Erythroblast (primary cell): ENCODE results near the gene RIPK1.

Source experiments
- DNase-seq, 2 experiments: peaks; one replicate each; lab custom pipeline; 2025; lab: John Stamatoyannopoulos, UW
- GATA1 ChIP-seq: IDR thresholded peaks from 2 replicates; pipeline ENCODE4 v1.6.1; 2011; ENCODE audit warnings: low read depth, mild to moderate bottlenecking, control low read depth, low read length, moderate library complexity
- POLR2A ChIP-seq: IDR thresholded peaks from 2 replicates; pipeline ENCODE4 v1.6.1; 2011; ENCODE audit warnings: mild to moderate bottlenecking, low read length

RIPK1 gene

DNA sequence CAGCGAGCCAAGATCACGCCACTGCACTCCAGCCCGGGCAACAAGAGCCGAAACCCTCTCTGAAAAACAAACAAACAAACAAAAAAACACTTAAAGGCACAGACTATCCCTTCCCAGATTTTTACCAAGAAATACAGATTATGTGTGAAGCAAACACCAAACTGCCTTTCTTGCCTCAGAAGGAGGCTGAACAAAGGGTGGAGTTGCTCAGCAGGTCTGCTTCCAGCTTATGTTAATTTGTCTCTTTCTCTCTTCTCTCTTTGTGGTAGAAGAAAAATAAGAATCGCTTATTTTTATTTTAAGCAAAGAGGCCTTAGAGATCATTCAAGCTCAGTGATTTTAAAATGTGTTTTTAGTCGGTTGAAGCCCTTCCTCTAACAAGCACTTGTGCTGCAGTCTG, 74.9 kb downstream of the RIPK1 start:
- no peak for DNase-seq
- TF ChIP-seq GATA1 (no peak), POLR2A (no peak)

DNA sequence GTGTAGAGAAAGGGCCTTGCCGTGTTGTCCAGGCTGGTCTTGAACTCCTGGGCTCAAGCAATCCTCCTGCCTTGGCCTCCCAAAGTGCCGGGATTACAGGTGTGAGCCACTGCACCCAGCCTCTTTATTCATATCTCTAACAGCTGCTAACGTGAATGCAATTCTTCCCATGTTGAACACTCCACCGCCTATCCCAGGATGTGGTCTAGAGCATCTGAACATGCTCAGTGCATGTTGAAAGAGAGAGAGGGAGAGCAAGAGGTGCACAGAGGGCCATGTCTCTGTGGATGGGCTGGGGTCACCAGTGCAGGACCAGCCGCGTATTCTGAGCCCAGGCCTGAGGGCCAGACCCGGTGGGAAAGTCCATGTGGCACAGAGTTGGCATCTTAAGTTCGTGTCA, 76.3 kb downstream of the RIPK1 start:
- TF ChIP-seq POLR2A (no peak), GATA1 (no peak)
- DNase-seq = no peak

DNA sequence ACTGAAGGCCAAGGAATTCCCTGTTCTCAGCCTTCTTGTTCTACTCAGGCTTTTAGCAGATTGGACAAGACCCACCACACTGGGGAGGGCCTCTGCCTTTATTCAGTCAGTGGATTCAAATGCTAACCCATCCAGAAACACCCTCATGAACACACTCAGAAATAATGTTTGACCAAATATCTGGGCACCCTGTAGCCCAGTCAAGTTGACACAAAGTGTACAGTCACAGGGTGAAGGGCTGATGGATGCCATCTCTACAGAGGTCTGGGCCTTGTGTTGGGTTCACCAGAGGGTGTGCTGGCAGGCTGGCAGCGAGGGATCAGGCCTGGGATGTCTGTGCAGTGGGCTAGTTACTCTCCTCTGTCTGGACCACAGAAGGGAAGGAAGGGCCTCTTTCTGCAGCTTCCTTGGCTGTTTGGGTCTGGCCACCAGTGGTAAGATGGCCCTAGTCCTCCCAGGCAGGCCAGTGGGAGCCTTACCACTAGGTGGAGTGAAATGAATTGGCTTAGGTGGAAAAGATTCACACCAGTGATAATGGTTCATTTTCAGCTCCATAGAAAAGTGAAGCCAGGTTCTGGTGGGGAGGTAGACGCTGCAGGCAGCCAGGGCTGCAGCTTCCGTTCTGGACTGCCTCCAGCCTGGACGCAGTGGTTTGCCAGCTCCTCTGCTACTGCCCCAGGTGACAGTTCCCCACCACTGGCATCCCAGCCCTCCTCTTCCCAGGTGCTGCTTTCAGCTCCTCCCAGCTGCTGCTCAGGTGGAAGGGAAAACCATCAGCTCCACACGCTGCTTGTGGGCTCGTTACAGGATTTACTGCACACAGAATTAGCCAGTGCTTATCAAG, 79.8 kb downstream of the RIPK1 start:
- peak in 1 of 2 experiments; percentile 16 for DNase-seq
- TF ChIP-seq GATA1 = no peak
- TF ChIP-seq POLR2A = no peak

DNA sequence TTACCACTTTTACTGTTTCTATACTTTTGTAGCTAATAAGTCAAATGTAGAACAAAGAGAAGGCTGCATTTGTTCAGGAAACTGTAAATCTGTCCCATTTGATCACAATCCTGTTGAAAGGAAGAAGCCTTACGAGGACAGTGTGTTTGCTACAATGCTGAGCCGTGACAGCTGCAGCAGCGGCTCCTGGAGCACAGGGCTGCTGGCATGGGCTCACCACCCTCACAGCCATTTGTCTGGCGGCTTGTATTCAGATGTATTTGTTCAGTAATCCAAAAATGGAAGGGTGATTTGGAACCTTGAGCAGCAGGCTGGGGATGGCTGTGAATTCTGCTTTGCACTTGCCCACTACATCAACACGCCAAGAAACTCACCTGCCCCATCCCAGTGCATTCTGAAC, 83.4 kb downstream of the RIPK1 start:
- TF ChIP-seq GATA1 (no peak), POLR2A (no peak)
- DNase-seq = no peak

DNA sequence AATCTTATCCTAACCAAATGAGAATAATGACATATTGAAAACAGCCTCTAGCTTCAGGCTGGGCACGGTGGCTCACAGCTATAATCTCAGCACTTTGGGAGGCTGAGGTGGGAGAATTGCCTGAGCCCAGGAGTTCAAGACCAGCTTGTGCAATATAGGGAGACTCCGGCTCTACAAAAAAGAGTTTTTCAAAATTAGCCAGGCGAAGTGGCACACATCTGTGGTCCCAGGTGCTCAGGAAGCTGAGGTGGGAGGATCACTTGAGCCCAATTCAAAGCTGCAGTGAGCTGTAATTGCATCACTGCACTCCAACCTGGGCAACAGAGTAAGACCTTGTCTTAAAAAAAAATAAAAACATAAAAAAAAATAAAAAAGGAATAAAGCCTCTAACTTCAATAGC, 84.4 kb downstream of the RIPK1 start:
- TF ChIP-seq POLR2A (no peak), GATA1 (no peak)
- DNase-seq = peak in 1 of 2 experiments; percentile 22

DNA sequence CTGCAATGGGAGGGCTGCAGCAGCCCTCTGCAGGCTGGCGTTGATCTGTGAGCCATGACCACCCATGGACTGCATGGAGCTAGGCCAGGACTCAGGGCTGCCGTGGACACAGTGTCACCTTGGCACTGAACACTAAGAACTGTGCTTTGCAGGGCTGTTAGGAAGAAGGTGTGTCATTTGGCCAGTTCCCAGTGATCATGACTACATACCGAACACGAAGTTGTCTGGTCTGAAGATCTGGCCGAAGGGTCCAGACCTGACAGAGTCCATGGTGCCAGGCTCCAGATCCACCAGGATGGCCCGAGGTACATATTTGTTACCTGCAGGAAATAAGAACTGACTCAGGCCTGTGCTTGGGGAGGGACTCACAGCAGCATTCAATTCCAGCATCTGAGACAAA, 87.1 kb downstream of the RIPK1 start:
- TF ChIP-seq POLR2A = peak; percentile 16

DNA sequence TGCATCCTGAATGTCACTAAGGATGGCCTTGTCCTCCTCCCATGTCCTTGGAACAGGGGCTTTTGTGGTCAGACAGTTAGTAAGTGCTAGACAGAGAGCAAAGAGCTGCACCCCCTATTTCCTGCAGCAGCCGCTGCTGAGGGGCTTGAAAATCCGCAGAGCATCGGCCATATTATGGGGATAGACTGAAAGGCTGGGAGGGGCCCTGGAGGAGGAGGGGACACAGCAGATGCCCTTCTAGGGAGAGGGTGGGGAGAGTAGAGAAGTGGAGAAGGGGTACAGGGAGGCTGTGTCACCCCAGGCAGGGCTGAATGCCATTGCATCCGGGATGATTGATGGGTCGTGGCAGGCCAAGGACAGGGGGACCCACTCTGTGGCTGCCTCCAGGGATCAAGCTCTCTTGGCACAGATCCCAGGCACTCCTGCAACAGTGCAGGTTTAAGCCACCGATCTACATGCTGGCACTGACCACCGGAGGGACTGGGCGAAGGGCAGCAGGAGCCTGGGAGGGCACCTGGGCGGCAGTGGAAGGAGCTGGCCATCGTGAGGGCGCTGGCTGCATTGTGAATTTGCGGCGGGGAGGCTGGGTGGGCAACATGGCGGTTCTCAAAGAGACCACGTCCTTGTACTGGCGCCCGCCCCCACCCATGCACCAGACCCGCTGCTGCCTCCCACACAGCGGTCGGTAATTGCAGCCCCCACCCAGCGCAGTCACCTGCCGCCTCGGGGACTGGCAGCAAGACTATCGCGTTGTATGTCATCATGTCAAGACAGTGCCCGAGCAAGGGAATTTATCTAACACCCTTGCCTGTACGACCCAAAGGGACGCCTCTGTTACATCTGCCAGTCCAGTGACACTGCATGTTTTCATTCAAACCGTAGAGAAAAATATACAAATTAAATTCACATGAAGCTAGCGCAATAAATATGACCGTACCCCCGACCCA, 88.2 kb downstream of the RIPK1 start:
- peak; percentile 78 to 86 for DNase-seq

More for the DNA sequence above, 87.1 kb downstream of the RIPK1 start:
- DNase-seq = peak; percentile 35 to 41

DNA sequence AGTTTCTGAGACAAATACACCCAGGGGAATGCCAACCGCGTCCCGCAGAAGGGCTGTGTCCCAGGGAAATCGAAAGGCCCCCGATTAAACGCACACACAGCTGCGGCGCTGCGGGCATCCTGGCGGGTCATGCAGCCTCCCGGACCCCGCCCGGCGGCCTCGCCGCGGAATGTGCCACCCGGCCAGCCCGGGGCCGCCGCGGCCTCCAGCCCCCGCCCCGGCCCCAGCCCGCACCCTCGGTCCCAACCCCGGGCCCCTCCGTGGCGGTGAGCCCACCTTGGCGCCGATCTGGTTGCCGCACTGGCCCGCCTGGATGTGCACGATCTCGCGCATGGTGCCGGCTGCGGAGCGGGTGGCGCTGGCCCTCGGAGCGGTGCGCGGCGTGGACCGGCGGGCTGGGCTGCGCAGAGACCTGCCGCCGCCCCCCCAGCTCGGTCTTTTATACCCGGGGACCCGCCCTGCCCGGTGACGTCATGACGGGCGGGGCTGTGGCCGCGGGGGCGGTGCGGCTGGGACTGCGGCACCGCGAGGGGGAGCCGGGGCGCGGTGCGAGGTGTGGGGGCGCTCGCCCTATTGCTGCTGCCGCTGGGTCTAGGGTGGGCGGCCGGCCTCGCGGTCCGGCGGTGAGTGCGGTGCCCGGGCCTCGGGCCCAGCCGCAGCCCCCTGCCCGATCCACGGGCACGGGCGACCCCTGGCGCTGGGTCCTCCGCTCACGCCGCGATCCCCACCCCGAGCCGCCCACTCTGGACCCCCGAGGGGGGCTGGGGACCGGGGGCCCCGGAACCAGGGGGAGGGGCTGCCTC, 89.0 kb downstream of the RIPK1 start, which contains the start of gene TUBB2A:
TSS of gene TUBB2A (minus strand) at position 414 of the 803 bp plus-strand sequence. CDS start at position 333, 81 bp downstream.
- DNase-seq = peak; percentile 93 to 98
- peak; percentile 88 for TF ChIP-seq POLR2A
- no peak for TF ChIP-seq GATA1

DNA sequence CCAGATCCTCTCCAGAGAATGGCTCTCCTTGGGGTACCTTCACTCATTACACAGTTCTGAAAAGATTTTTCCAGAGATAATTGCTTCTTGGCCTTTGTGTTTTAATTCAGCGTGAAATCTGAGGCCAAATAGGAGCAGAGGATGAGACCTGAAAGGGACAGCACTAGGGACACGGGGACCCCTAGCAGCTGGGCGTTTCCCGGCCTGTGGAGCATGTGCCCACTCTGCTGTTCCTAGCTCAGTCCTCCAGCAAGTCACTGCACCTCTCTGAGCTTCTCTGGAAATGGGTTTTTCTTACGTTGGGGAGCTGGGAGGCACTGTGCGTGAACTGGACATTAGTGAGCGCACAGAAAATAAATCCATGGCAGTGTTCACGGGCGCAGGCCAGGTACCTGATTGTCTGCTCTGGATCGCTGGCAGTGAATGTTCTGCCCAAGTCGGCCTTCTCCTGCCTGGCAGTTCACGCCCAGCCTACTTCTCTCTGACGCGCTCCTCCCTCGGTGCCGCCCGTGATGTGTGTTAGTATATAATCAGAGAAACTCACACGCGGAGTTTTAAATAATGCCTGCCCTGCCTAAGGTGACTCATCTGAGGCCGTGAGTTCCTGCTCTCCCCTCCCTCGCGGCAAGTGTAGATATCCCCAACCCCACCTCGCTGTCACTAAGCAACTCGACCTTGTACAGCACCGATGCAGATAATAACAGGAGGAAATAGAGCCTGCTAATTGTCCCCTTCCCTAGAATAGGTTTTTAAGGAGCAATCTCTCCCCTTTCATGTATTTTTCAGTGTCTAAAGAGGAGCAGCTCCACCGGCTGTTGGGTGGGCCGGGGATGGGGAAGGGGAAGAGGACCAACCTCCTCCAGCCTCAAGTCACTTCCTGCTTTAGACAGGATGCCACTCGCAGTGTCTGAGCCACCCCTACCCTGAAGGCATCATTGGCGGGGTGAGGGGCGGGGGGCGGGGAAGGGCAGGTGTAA, 91.8 kb downstream of the RIPK1 start:
- peak; percentile 96 to 97 for DNase-seq
- TF ChIP-seq POLR2A (peak; percentile 79), GATA1 (no peak)

DNA sequence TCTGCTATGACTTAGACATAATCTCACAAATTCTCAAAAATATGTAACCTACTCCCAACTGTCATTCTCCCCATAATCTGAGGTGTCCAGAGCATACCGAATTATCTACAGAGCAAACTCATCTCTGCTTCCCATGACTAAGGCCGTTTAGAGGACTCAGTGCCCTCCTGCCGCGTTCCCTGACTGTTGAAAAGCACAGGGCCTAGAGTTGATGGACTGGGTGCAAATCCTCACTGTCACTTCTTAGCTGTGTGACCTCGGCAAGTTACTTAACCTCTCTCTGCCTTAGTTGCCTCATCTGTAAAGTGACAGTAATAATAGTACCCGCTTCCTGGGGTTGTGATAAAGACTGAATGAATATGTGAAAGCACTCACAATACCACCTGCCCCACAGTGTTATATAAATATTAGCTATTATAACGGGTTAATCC, 93.8 kb downstream of the RIPK1 start:
- peak; percentile 96 to 99 for DNase-seq
- TF ChIP-seq POLR2A = peak; percentile 56
- TF ChIP-seq GATA1 = no peak

DNA sequence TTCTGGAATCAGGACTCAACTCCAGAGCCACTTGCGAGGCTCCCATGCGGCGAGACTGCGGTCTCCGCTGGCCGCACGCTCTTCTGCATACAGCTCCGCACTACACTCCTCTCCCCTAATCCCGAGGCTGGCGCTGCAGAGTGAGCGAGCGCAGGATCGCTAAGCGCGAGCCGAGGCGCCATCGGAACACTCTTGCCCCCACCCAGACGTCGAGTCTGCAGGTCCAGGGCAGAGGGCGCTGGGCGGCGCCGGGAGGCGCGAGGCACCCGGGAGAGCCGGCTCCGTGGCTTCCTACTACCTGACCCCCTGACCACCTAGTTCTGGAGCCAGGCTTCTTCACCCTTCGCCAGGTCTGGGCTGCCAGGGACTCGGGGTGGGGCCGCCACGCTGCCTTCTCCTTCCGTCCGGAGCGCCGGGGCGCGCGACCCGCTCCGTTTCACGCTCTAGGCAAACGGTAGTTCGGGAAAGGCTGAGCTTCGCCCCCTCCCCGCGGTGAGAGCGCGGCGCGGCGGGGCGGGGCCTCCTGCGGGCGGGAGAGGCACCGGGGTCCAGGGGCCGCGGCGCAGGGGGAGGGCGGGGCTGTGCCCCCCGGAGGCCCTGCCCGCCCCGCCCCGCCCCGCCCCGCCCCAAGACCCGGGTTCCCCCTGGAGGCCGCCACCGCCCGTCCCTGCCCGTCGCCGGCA, 94.4 kb downstream of the RIPK1 start:
- TF ChIP-seq POLR2A = peak; percentile 73
- TF ChIP-seq GATA1 = no peak
- peak; percentile 90 to 92 for DNase-seq

DNA sequence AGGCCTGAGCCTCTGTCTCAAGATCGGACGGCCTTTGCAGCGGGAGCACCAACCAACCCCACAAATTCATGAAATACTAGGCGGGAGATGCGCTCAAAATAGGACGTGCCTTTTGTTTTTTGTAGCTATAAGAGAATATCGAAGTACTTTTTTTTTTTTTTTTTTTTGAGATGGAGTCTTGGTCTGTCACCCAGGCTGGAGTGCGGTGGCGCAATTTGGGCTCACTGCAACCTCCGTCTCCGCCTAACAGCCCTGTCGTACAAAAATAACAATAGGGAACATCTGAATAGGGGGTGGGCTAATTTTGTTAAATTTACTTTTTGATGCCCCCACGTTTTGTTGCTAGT, 94.9 kb downstream of the RIPK1 start:
- no peak for DNase-seq
- no peak for TF ChIP-seq GATA1
- TF ChIP-seq POLR2A = no peak
